CD8-positive, alpha-beta memory T cell (primary cell): ENCODE data around the gene HINT3. TPM values are rescaled to one million over a fixed set of nuclear protein-coding genes. Genes with fewer than 3 reads are reported as not detected.

ENCODE experiments used
- CTCF ChIA-PET: fragments of 350-600 bp; sonication (Branson Sonifier 250); formaldehyde crosslinking; loops from one replicate; lab custom pipeline; 2021; ENCODE audit warnings: antibody characterized with exemption; lab: Charles Lee
- POLR2A ChIA-PET: fragments of 350-600 bp; sonication (Branson Sonifier 250); formaldehyde crosslinking; loops from one replicate; lab custom pipeline; 2021; ENCODE audit warnings: antibody characterized with exemption; lab: Charles Lee
- DNase-seq, 5 donors: peaks; one replicate each; pipeline versions ENCODE4 v3.0.0 to v3.0.0-alpha.2; 2020 to 2022; ENCODE audit warnings: mixed read lengths in 1 of 5
- H3K27ac ChIP-seq: one replicate; pipeline ENCODE4 v1.7.0; 2013; ENCODE audit warnings: low read depth, mild to moderate bottlenecking, low read length, moderate library complexity
- H3K27me3 ChIP-seq: 2 replicates; pipeline ENCODE4 v1.7.0; 2013; ENCODE audit warnings: low read length, mild to moderate bottlenecking; ENCODE audit not compliant: insufficient read depth, poor library complexity, severe bottlenecking
- H3K36me3 ChIP-seq: 2 replicates; pipeline ENCODE4 v1.7.0; 2013; ENCODE audit warnings: mild to moderate bottlenecking, low read length, moderate library complexity; ENCODE audit not compliant: insufficient read depth
- H3K4me1 ChIP-seq: 2 replicates; pipeline ENCODE4 v1.7.0; 2013; ENCODE audit warnings: mild to moderate bottlenecking, low read length, moderate library complexity; ENCODE audit not compliant: insufficient read depth
- H3K4me3 ChIP-seq: 2 replicates; pipeline ENCODE4 v1.7.0; 2013; ENCODE audit warnings: mild to moderate bottlenecking, low read length
- H3K9me3 ChIP-seq: 2 replicates; pipeline ENCODE4 v1.7.0; 2013; ENCODE audit warnings: mild to moderate bottlenecking, low read length
- H3K27ac Mint-ChIP-seq, 8 donors: one replicate each; pipeline ENCODE4 v1.8.0; 2020 to 2021; ENCODE audit warnings: mixed read lengths in 8 of 8, mild to moderate bottlenecking in 6 of 8, inconsistent platforms in 3 of 8, moderate library complexity in 3 of 8
- H3K27me3 Mint-ChIP-seq, 2 donors: one replicate each; pipeline ENCODE4 v1.8.0; 2020 to 2021; ENCODE audit warnings: mixed read lengths in 2 of 2, mild to moderate bottlenecking in 1 of 2, moderate library complexity in 1 of 2
- H3K36me3 Mint-ChIP-seq, 3 donors: one replicate each; pipeline ENCODE4 v1.8.0; 2020 to 2021; ENCODE audit warnings: mixed read lengths in 3 of 3, inconsistent platforms in 1 of 3, mild to moderate bottlenecking in 1 of 3
- H3K4me1 Mint-ChIP-seq, 3 donors: one replicate each; pipeline ENCODE4 v1.8.0; 2020 to 2021; ENCODE audit warnings: mixed read lengths in 3 of 3, inconsistent platforms in 1 of 3, mild to moderate bottlenecking in 1 of 3
- H3K4me3 Mint-ChIP-seq, 7 donors: one replicate each; pipeline ENCODE4 v1.8.0; 2020 to 2021; ENCODE audit warnings: mixed read lengths in 7 of 7, mild to moderate bottlenecking in 6 of 7, moderate library complexity in 4 of 7, inconsistent platforms in 2 of 7
- H3K9me3 Mint-ChIP-seq, 5 donors: one replicate each; pipeline ENCODE4 v1.8.0; 2020 to 2022; ENCODE audit warnings: mixed read lengths in 5 of 5, mild to moderate bottlenecking in 3 of 5, moderate library complexity in 2 of 5, inconsistent platforms in 1 of 5
- polyA plus RNA-seq: library from polyadenylated mRNA; unstranded; fragments of 300-500 nt; fragmentation: Illumina TruSeq; gene quantifications from one replicate; pipeline ENCODE4 v1.2.3, GENCODE V29; 2021
- total RNA-seq, 2 experiments: library from RNA; stranded (reverse); gene quantifications; one replicate each; pipeline ENCODE4 v1.2.3, GENCODE V29; 2021

Gene HINT3
- total and polyA plus RNA-seq, 3 experiments from 2014 or later: 10.4 to 12.8 (median 12.1) TPM

DNA sequence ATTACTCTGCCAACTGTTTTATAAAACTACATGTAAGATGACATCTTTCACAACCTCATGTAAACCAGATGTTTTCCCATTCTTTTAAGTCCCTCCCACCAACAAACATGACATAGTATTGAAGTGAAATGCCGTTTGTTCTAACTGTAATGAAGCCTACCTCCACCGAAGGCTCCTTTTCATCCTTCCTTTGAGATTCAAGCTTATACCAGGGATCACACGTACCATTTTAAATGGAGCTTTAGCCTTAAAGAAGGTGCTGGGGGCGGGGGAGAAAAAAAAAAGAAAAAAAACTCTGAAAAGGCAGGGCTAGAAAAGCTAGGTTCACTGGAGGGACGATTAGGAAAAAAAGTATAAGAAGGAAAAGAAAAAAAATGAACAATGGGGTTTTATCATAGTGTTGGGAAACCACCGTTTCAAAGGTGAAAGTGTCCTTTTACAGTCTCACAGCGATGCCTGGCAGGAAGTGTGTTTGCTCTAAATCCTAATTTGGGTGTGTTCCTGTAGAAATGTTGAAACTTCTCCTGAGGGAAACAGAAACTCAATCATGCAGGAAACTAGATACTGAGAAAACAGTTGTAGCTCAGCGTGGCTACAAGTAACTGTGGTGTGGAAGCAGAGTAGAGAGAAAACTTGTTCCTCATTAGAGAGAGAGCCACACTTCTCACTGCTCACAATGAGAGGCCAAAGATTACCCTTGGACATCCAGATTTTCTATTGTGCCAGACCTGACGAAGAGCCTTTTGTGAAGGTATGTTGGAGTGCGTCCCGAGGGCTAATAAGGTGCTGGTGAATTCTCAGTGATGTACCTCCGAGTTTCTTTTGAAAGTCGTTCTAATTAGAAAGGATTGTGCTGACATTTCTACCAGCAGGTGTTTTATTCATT is 37.6 kb upstream of the HINT3 start:
- peak overlapping the region; percentile 25 to 74 (median 59) for H3K4me3 Mint-ChIP-seq
- DNase-seq: peak in 4 of 5 donors; percentile 32 to 65 (median 44)
- Histone ChIP-seq H3K9me3 (no peaks in the 10 kb centered on the region), H3K4me1 (peaks cover 9% of the 10 kb centered on the region), H3K27ac (peak overlapping the region; percentile 60), H3K36me3 (peaks cover 19% of the 10 kb centered on the region), H3K4me3 (peak overlapping the region; percentile 38), H3K27me3 (no peaks in the 10 kb centered on the region)
- ChIA-PET CTCF (interaction anchor here (1.2 to 4.5 kb wide), 4 partner anchors 13 to 131 kb away, joined by 3 to 17 read pairs (median 10); partner anchors contain the start of genes HINT3 and NCOA7), POLR2A (interaction anchor here (1.2 to 2.3 kb wide), 2 partner anchors 128 to 138 kb away, joined by 3 to 10 read pairs; partner anchors contain the start of gene NCOA7)
- H3K9me3 Mint-ChIP-seq: no peaks in the 10 kb centered on the region
- H3K27me3 Mint-ChIP-seq: no peaks in the 10 kb centered on the region
- H3K27ac Mint-ChIP-seq: peak overlapping the region; percentile 85 to 96 (median 90)
- peaks cover 22 to 30% (median 25%) of the 10 kb centered on the region in 3 donors for H3K4me1 Mint-ChIP-seq
- peaks cover 7 to 88% (median 35%) of the 10 kb centered on the region in 3 donors for H3K36me3 Mint-ChIP-seq

DNA sequence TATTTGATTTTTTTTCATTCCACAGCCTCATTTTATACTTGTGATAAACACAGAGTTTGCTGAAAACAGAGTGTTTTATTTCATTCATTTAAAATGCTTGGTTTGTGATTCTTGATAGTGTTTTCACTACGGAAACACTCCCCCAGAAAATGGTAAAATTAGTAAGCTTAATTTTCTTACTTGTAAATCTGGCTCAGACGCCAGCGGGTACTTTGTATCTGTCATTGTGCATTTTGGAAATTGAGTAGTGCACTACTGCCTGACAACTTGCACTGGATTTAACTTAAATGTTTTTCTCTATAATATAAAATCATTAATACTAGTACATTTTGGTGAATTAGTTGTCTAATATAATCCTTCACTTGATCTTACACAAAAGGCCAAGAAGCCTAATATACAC is 37.0 kb upstream of the HINT3 start:
- ChIA-PET CTCF (interaction anchor here (1.2 to 4.5 kb wide), 3 partner anchors 13 to 128 kb away, joined by 3 to 17 read pairs (median 15); partner anchors contain the start of genes HINT3 and NCOA7), POLR2A (interaction anchor here (1.2 to 2.3 kb wide), 2 partner anchors 129 to 138 kb away, joined by 3 to 10 read pairs; partner anchors contain the start of gene NCOA7)
- H3K27me3 Mint-ChIP-seq: no peaks in the 10 kb centered on the region
- H3K4me3 Mint-ChIP-seq: peak overlapping the region in 2 of 7 donors; percentile 69 to 74
- DNase-seq: no peak
- Histone ChIP-seq H3K4me1 (peaks cover 9% of the 10 kb centered on the region), H3K9me3 (no peaks in the 10 kb centered on the region), H3K27me3 (no peaks in the 10 kb centered on the region), H3K27ac (peak overlapping the region; percentile 60), H3K4me3 (no peak overlapping the region), H3K36me3 (peaks cover 19% of the 10 kb centered on the region)
- peaks cover 22 to 30% (median 25%) of the 10 kb centered on the region in 3 donors for H3K4me1 Mint-ChIP-seq
- no peaks in the 10 kb centered on the region for H3K9me3 Mint-ChIP-seq
- peak overlapping the region in 6 of 8 donors; percentile 85 to 95 (median 90) for H3K27ac Mint-ChIP-seq
- peaks cover 7 to 90% (median 35%) of the 10 kb centered on the region in 3 donors for H3K36me3 Mint-ChIP-seq

DNA sequence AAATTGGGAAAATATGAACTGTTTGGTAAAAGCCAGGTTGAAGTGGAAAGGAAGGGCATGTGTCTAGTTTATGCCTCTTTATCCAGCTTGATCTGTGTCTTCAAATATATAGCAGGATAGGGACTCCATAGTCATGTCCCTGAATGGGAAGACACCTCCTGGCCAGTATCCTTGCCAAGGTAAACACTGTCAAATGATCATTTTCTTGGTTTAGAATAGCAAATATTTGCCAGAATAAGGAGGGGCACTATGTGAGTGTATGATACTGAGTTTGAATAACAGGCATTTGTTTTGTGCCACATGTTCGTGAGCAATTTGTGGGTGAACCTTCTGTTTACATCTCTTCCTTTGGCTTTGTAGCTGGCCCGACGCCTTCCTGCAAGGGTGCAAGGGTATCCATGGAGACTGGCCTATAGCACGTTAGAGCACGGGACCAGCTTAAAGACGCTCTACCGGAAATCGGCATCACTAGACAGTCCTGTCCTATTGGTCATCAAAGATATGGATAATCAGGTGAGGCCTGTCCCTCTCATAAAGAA is 34.2 kb upstream of the HINT3 start:
- peaks cover 9% of the 10 kb centered on the region for H3K4me1 ChIP-seq
- POLR2A ChIA-PET: no interaction called here
- Mint-ChIP-seq H3K4me1 (peaks cover 19 to 27% (median 21%) of the 10 kb centered on the region in 3 donors), H3K36me3 (peaks cover 7 to 84% (median 27%) of the 10 kb centered on the region in 3 donors), H3K4me3 (no peak overlapping the region), H3K9me3 (no peaks in the 10 kb centered on the region), H3K27ac (peak overlapping the region in 3 of 8 donors; percentile 9 to 56 (median 55)), H3K27me3 (no peaks in the 10 kb centered on the region)
- peaks cover 19% of the 10 kb centered on the region for H3K36me3 ChIP-seq
- H3K9me3 ChIP-seq: no peaks in the 10 kb centered on the region
- no peaks in the 10 kb centered on the region for H3K27me3 ChIP-seq
- H3K27ac ChIP-seq: no peak overlapping the region
- H3K4me3 ChIP-seq: no peak overlapping the region
- CTCF ChIA-PET: interaction anchor here (1.2 to 2.9 kb wide), 3 partner anchors 16 to 131 kb away, joined by 3 to 9 read pairs (median 3); partner anchors contain the start of genes HINT3 and NCOA7
- DNase-seq: no peak

DNA sequence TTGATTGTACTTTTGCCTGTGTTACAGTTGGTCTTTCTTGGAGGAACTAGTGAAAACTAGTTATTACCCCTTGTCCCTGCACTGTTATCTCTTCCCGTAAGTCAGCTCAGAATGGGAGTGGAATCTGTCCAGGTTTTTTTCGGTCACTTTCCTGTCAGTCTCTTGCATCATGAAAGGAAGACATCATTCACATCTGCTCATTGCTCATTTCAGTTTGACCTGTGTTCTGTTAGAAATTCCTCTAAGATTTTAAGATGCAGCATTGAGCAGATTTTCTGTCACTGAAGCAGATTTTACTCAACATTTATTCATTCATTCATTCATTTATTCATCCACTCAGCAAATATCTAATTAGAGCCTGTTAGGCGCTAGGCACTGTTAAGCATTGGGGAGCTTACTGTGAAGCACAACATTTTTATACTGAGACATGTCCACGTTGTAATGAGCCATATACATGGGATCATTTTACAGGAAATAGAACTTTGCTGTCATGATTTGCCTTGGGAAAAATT is 33.1 kb upstream of the HINT3 start:
- H3K27ac ChIP-seq: peak overlapping the region; percentile 22
- peaks cover 9% of the 10 kb centered on the region for H3K4me1 ChIP-seq
- CTCF ChIA-PET: interaction anchor here (1.5 to 2.9 kb wide), 2 partner anchors 33 to 132 kb away, joined by 4 to 9 read pairs; partner anchors contain the start of genes HINT3 and NCOA7
- H3K9me3 ChIP-seq: no peaks in the 10 kb centered on the region
- peaks cover 19% of the 10 kb centered on the region for H3K36me3 ChIP-seq
- H3K27ac Mint-ChIP-seq: peak overlapping the region in 4 of 8 donors; percentile 2 to 52 (median 13)
- H3K36me3 Mint-ChIP-seq: peaks cover 10 to 84% (median 35%) of the 10 kb centered on the region in 3 donors
- POLR2A ChIA-PET: no interaction called here
- H3K4me3 ChIP-seq: no peak overlapping the region
- no peaks in the 10 kb centered on the region for H3K27me3 Mint-ChIP-seq
- no peaks in the 10 kb centered on the region for H3K27me3 ChIP-seq
- no peak for DNase-seq
- no peaks in the 10 kb centered on the region for H3K9me3 Mint-ChIP-seq
- peaks cover 11 to 17% (median 12%) of the 10 kb centered on the region in 3 donors for H3K4me1 Mint-ChIP-seq
- H3K4me3 Mint-ChIP-seq: no peak overlapping the region

DNA sequence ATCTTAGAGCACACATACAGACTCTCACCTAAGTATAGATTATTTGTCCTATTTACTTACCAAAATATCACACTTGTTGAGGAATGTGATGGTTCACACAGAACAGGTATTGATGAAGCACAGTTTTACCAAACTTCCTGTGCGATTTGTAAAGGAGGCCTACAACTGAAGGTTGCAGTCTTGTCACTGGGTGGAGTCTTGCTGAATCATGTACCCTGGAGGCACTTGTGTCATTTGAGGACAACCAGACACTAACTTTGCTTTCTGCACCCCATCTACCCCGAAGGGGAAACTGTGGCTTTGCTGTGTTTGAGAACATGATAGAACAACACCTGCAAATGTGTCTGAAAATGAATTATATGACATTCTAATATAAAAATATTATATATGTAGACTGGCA is 32.4 kb upstream of the HINT3 start:
- Mint-ChIP-seq H3K27me3 (no peaks in the 10 kb centered on the region), H3K9me3 (no peaks in the 10 kb centered on the region), H3K27ac (peak overlapping the region in 2 of 8 donors; percentile 7 to 17), H3K4me3 (no peak overlapping the region), H3K4me1 (peaks cover 4 to 10% (median 5%) of the 10 kb centered on the region in 3 donors), H3K36me3 (peaks cover 12 to 82% (median 35%) of the 10 kb centered on the region in 3 donors)
- H3K27ac ChIP-seq: peak overlapping the region; percentile 40
- H3K36me3 ChIP-seq: peaks cover 19% of the 10 kb centered on the region
- no peak for DNase-seq
- ChIA-PET POLR2A (no interaction called here), CTCF (interaction anchor here (1.5 to 2.9 kb wide), 2 partner anchors 32 to 133 kb away, joined by 4 to 9 read pairs; partner anchors contain the start of genes HINT3 and NCOA7)
- H3K4me3 ChIP-seq: no peak overlapping the region
- no peaks in the 10 kb centered on the region for H3K9me3 ChIP-seq
- no peaks in the 10 kb centered on the region for H3K27me3 ChIP-seq
- H3K4me1 ChIP-seq: peaks cover 3% of the 10 kb centered on the region

DNA sequence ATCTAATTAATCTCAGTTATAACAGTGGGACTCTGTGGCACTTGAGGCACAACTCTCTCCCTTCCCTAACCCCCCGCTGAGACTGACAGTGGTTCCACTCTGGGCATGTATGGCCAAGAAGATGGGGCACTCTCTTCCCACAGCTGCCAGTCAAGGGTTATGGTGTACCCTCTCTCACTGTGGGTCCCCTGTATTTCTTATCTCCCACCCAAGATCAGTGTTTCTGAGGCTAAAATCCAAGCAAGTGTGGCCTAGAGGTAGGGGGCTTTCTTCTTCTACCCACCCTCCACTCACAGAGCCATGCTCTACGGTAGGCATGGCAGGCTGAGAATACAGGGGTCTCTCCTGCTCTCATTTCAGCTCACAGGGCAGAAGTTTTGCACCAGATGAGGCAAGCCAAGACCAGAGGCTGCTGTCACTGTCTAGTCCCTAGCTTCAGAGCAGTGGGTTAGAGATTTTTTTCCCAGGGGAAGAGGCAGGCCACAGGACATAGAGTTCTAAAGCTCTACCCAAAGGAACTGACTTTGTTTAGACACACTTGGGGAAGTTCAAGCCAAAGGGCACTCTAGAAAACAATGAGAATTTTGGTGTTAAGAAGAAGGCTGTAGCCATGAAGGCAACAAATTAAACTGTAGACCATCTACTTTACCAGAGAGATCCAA is 31.7 kb upstream of the HINT3 start:
- Mint-ChIP-seq H3K27ac (peak overlapping the region in 2 of 8 donors; percentile 12 to 69), H3K36me3 (peaks cover 12 to 79% (median 33%) of the 10 kb centered on the region in 3 donors), H3K27me3 (no peaks in the 10 kb centered on the region), H3K4me3 (no peak overlapping the region), H3K9me3 (no peaks in the 10 kb centered on the region), H3K4me1 (peaks cover 0 to 5% (median 2%) of the 10 kb centered on the region in 3 donors)
- no peaks in the 10 kb centered on the region for H3K27me3 ChIP-seq
- ChIA-PET CTCF (interaction anchor here (1.5 to 2.9 kb wide), 2 partner anchors 31 to 133 kb away, joined by 4 to 9 read pairs; partner anchors contain the start of genes HINT3 and NCOA7), POLR2A (no interaction called here)
- no peaks in the 10 kb centered on the region for H3K9me3 ChIP-seq
- H3K36me3 ChIP-seq: peaks cover 19% of the 10 kb centered on the region
- no peaks in the 10 kb centered on the region for H3K4me1 ChIP-seq
- no peak for DNase-seq
- H3K4me3 ChIP-seq: no peak overlapping the region
- peak overlapping the region; percentile 40 for H3K27ac ChIP-seq

DNA sequence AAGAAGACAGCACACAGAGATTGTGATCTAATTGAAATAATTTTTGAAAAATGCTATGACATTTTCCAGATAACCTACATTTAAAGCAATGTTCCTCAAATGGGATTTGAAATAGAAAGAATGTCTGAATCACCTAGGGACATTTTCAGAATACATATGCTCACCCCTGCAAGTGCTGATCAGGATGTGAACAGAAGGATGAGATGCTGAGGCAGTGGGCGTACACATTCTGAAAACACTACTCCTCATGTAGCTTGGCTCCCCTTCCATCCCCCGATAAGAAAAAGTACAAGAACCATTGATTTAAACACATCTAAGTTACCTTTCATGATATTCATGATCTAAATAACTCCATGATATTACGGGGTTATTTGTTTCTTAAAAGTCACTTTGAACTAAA is 29.9 kb upstream of the HINT3 start:
- Mint-ChIP-seq H3K4me3 (no peak overlapping the region), H3K36me3 (peaks cover 12 to 76% (median 36%) of the 10 kb centered on the region in 3 donors), H3K9me3 (no peaks in the 10 kb centered on the region), H3K27me3 (no peaks in the 10 kb centered on the region), H3K27ac (peak overlapping the region in 1 of 8 donors; percentile 13), H3K4me1 (peaks cover 0 to 2% (median 0%) of the 10 kb centered on the region in 3 donors)
- Histone ChIP-seq H3K27me3 (no peaks in the 10 kb centered on the region), H3K36me3 (peaks cover 19% of the 10 kb centered on the region), H3K9me3 (no peaks in the 10 kb centered on the region), H3K27ac (no peak overlapping the region), H3K4me3 (no peak overlapping the region), H3K4me1 (no peaks in the 10 kb centered on the region)
- POLR2A ChIA-PET: interaction anchor here (1.1 kb wide), 1 partner anchor 136 kb away, joined by 4 read pairs; the partner anchor contains the start of gene NCOA7
- CTCF ChIA-PET: interaction anchor here (1.0 kb wide), 1 partner anchor 21 kb away, joined by 3 read pairs; no protein-coding TSS in a partner anchor
- DNase-seq: no peak
